ENCODE data around the gene SLC22A23.

The SLC22A23 gene

DNA sequence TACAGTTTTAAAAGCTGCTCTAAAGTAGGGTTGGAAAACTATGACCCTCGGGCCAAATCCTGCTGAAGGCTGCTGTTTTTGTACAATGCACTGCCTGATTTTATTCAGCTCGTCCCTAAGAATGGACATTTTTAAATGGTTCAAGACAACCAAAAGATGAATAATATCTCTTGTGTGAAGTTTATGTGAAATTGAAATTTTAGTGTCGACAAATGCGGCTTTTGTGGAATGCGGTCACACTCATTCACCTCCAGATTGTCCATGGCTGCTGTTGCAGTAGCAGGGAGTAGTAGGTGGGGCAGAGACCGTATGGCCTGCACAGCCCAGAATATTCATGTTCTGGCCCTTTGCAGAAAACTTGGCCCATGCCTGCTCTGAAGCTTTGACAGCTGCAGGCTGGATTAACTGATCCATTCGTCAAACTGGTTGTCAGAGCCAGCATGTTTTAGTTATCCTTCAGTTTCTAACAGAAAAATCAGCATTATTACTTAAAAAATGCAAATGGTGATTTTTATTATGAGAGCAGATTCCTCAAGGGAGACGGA lies 106.5 kb downstream of the SLC22A23 start:
- no peak for DNase-seq

DNA sequence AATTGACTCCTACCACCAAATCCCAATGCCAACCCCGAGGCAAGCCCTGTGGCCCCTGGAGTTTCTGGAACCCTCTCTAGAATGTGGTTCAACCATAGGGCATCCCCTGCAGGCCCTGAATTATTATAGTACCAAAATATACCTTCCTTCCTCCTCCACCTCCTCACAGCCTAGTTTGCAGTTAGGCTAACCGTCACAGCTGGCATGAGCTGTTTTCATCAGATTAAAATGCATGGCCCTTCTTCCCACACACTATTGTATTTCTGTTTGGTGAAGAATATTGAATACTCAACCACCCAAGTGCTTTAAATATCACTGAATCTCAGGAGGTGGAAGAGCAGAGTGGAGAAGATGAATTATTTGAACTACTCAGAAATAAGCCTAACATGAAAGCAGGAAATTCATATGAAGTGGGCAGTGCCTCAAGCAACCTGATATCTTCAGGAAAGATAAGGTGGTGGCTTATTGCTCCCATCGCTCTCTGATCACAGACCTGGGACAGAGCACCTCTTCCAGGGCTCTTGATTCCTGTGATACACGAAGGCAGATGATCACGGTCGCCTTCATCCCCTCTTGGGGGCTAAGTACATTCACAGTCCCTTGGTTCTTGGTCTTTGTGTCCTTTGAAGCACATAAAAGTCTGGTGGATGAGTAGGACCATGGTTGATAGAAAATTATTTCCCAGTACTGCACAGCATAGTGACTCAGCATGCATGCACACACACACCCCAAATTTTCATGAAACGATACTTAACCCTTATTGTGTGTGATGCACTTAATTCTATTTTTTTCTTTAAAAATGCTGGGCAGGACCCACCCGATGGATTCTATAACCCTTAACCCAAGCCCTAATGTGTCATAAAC lies 107.2 kb downstream of the SLC22A23 start:
- DNase-seq = no peak

GRCh38 chr6:3348821-3349220 lies 108.0 kb downstream of the SLC22A23 start:
- DNase-seq = no peak

DNA sequence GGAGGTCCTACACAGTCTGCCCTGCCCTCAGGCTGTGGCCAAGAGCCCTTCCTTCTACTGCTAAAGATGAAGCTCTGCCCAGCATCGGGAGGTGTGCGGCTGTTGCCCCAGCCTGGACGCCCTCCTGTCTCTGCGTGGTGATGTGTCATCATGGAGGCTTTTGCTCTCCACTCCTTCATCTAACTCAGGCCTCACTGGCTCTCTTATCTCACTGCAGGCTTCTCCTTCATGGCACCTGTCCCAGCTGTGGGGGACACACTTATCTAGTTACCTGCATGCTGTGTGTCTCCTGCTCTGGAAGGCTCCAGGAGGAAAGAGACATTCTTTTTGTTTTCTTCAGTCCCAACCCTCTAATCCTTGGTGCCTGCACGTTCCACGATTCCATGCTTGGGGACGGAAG lies 109.0 kb downstream of the SLC22A23 start:
- DNase-seq = no peak

DNA sequence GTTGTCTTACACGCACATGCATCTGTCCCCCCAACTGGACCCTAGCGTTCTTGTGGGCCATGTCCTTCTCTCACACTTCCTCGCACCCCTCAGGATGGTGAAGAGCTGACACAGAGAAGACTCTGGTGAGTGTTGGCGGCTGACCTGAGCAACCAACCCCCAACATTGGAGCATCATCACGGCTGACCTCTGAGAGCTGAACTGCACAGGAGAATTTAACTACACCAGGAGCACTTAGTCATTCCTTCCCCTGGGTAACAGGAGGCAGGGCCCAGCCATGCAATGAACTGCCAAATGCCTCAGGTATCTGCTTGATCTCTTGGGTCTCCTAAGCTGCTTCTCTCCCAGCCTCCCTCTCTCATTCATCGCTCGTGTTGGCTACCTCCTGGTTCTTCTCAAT lies 109.6 kb downstream of the SLC22A23 start:
- DNase-seq = no peak

GRCh38 chr6:3346476-3346875 lies 110.4 kb downstream of the SLC22A23 start:
- no peak for DNase-seq

- DNase-seq = no peak
These were observed 111.0 kb downstream of the SLC22A23 start for GRCh38 chr6:3345836-3346235.

DNA sequence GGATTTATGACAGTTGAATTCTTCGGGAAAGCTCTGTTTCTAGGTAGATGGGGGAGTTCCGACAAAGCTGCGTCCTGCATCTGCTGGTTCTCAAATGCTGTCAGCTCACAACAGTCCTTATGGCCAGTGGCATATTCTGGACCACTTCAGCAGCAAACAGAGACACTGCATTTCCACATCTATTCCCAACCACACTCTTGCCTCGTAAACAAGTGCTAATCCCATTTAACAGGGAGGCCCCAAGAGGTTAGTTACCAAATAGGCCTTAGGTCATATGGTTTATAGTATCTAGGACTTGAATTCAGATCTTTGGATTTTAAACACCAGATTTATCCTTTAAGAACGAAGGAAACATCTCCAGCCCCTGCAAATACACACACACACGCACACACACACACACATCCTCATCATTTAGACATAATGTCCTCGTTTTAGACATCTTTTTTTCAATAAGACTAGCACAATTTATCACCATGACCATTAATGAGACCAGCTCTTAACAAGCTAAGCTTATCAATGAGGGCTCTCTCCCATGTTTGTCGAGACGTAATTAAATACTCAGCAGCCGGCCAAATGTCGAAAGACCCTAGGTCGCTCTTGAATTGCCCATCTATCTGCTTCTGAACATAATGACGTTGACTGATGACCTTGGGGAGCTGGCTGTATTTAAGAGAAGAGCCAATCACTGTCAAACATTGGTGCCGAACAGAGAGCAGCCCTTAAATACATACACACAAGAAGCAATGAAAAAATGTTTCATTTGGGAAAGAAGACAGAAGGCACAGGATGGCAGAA lies 113.6 kb downstream of the SLC22A23 start:
- no peak for DNase-seq

DNA sequence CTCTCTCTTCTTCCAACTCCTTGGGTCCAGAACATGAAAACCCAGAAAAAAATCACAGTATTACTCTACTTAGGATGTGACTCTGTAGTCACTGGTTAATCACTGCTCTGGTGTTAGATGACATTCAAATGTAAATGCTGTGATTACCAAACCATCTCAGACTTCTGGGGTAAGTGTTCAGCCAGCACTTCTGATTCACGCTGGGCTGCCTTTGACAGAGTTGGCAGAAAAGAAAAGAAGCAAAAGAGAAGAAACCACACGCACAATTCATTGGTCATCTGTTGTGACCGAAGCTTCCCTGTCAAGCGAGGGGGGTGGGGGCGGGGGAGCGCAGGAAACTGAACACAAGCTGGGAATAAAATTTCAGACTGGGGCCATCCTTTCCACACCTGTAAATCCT lies 115.4 kb downstream of the SLC22A23 start:
- DNase-seq = no peak

DNA sequence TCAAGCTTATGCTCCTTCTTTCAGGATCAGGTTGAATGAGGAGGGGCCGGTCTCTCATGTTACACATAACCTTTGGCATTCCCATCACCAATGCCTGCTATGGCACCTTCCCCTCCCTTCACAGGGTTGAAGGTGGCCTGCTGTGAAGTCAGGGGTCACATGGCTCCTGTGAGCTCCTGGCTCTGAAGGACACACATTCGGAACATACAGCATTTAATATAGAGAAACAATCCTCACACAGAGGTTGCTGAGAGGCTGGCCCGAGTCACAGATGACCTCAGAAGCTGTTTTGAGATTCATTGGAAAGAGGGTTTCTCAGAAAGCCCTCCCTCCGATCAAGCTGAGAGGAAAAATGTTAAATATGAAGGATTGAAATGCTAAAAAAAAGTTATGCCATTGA lies 116.0 kb downstream of the SLC22A23 start:
- no peak for DNase-seq

DNA sequence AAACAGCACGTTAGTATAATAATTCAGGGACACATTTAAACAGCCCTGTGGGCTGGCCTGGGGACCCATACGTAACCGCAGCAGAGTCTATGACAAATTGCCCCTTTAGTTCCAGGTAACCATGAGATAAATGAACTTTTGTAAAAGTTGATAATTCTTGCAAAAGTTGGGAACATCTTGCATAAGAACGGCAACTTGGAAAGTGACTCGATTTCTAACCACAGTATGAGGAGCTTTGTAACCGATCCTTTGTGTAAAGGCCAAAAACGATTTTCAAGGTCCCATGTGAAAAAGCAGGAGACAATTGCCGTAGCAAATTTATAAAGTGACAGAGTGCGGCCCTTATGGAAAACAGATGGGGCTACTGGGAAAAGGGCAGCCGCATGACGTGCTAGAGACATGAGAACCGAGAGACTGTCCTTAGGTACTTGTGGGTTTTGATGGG lies 116.5 kb downstream of the SLC22A23 start:
- no peak for DNase-seq

- no peak for DNase-seq
These were observed 117.0 kb downstream of the SLC22A23 start for GRCh38 chr6:3339811-3340210.

- no peak for DNase-seq
These were observed 119.1 kb downstream of the SLC22A23 start for GRCh38 chr6:3337521-3338350.

- no peak for DNase-seq
These were observed 119.9 kb downstream of the SLC22A23 start for GRCh38 chr6:3336859-3337515.

DNA sequence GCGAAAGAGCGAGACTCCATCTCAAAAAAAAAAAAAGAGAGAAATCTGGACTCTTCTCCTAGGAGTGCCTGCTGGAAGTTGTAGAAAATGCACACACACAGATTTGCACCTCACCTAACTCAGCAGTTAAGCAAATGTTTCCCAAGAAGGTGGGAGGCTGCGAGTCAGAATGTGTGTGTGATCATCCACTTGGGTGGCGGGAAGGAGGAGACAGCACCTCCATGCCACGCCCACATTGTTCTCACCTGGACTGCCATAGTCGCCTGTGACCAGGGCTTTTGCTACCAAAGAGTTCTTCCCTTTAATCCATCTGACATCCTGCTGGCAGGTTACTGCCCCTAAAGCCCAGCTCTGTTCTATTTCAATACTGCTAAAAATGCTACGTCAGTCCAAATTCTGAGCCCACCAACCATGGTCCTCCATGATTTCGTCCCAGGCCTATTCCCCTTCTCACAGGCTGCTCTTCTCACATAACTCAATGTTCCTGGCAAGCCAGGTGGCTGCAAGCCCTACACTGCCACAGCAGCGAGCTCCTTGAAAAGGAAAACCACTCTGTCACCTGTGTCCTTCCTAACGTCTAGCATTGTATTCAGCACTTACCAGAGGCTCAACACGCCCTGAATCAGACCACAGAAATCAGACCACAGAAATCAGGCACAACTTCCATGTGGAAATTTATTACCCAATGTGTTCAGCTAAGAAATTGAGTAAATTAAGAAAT lies 120.6 kb downstream of the SLC22A23 start:
- no peak for DNase-seq

- no peak for DNase-seq
These were observed 121.7 kb downstream of the SLC22A23 start for GRCh38 chr6:3335169-3335568.

GRCh38 chr6:3334555-3334954 lies 122.3 kb downstream of the SLC22A23 start:
- DNase-seq = no peak

- no peak for DNase-seq
These were observed 123.6 kb downstream of the SLC22A23 start for GRCh38 chr6:3333263-3333662.

- DNase-seq = no peak
These were observed 124.9 kb downstream of the SLC22A23 start for GRCh38 chr6:3331971-3332370.

DNA sequence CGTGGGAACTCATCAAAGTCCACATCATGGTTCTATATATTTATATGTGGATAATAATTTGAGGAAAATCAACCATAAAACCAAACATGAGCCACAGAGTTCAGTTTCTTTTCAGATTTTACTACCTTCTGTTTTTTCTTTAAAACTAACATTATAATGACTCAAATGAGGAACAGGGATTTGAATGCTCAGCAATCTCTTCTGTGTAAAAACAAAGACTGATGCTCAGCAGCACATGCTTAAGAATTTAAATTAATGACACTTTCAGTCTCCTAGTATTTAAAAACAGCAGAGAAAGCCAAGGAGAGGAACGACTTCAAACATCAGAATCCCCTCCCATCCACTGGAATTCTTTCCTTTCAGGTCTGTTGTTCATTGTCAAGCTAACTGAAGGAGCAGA lies 125.4 kb downstream of the SLC22A23 start:
- DNase-seq = no peak

- DNase-seq = no peak
These were observed 126.7 kb downstream of the SLC22A23 start for GRCh38 chr6:3330199-3330598.
